Mammary epithelial cell (primary cell): Measurements from ENCODE around the gene CELA2B.
"Not testable (repeated sequence)": the region's sequence is repeated elsewhere in the genome, so short reads cannot be mapped to it uniquely, and the experiment has no call there.

ENCODE experiments used
- CTCF ChIP-seq, 2 donors: IDR thresholded peaks in 1 of 2; conservative IDR thresholded peaks in 1 of 2; 2 replicates each; pipeline ENCODE4 v1.5.1; 2011 to 2012; ENCODE audit warnings: inconsistent platforms in 2 of 2, low read length in 2 of 2, mild to moderate bottlenecking in 2 of 2, control low read depth in 1 of 2, low read depth in 1 of 2; ENCODE audit not compliant: insufficient read depth in 1 of 2; ENCODE audit errors: extremely low read depth in 1 of 2
- EZH2 ChIP-seq: IDR thresholded peaks from 2 replicates; pipeline ENCODE4 v1.6.1; 2012; ENCODE audit warnings: low read length, inconsistent platforms, borderline replicate concordance

- not testable (repeated sequence) for TF ChIP-seq CTCF (conservative IDR thresholded peaks at IDR 0.05 in 1 of 2, IDR thresholded peaks at IDR 0.05 in 1 of 2; ENCODE audit: extremely low read depth in 1 of 2, insufficient read depth in 1 of 2, low read depth in 1 of 2, low read length in 2 of 2); EZH2
These were observed 6.6 kb downstream of the CELA2B start for GRCh38 chr1:15482455-15482854.
